K562 (cell line): Measurements from ENCODE around the gene DDX20. TPM values are rescaled to one million over a fixed set of nuclear protein-coding genes. Genes with fewer than 3 reads are reported as not detected.

Experiments used
- BACH1 ChIP-seq: fragments of 200-800 bp; sonication (Bioruptor generic); IDR thresholded peaks from 2 replicates; pipeline ENCODE4 v1.6.1; 2016; ENCODE audit warnings: missing genetic modification characterization, missing compliant biosample characterization
- BRCA1 ChIP-seq, 2 experiments: fragments of 450-650 bp in 1 of 2; sonication (generic) in 1 of 2; formaldehyde crosslinking in 1 of 2; IDR thresholded peaks; 2 replicates each; pipeline versions ENCODE4 v1.5.0 to v1.6.1; 2017 to 2020; ENCODE audit warnings: mild to moderate bottlenecking in 1 of 2, missing genetic modification reagents in 1 of 2
- CTBP1 ChIP-seq: fragments of 450-650 bp; IDR thresholded peaks from 2 replicates; pipeline ENCODE4 v1.6.1; 2016; ENCODE audit warnings: borderline replicate concordance
- FOXO4 ChIP-seq: fragments of 450-650 bp; formaldehyde crosslinking; IDR thresholded peaks from 2 replicates; pipeline ENCODE4 v1.4.0; 2020; ENCODE audit warnings: mild to moderate bottlenecking, moderate library complexity
- HCFC1 ChIP-seq: IDR thresholded peaks from 2 replicates; pipeline ENCODE4 v1.6.1; 2012; ENCODE audit warnings: low read depth, low read length, improper control_type of control experiment
- HDAC2 ChIP-seq: fragments of 450-650 bp; IDR thresholded peaks from 2 replicates; pipeline ENCODE4 v1.6.1; 2016; ENCODE audit warnings: mild to moderate bottlenecking
- MCM3 ChIP-seq: fragments of 450-650 bp; IDR thresholded peaks from 2 replicates; pipeline ENCODE4 v1.6.1; 2016
- MYNN ChIP-seq, 2 experiments: sonication (generic); formaldehyde crosslinking in 1 of 2; IDR thresholded peaks; 2 replicates each; pipeline versions ENCODE4 v1.5.0 to v1.6.1; 2016 to 2020; ENCODE audit warnings: antibody characterized with exemption in 1 of 2, missing genetic modification reagents in 1 of 2
- NR4A1 ChIP-seq, 2 experiments: fragments of 250-450 bp in 1 of 2; fragments of 450-650 bp in 1 of 2; sonication (Bioruptor Pico) in 1 of 2; IDR thresholded peaks; 2 replicates each; pipeline versions ENCODE4 v1.4.0 to v1.6.1; 2016 to 2020; ENCODE audit warnings: mild to moderate bottlenecking in 2 of 2, missing compliant biosample characterization in 1 of 2, missing genetic modification characterization in 1 of 2, moderate library complexity in 1 of 2
- RBM34 ChIP-seq: fragments of 200-400 bp; formaldehyde crosslinking; IDR thresholded peaks from 2 replicates; pipeline ENCODE4 v1.6.1; 2018; ENCODE audit warnings: low read length, borderline replicate concordance; ENCODE audit not compliant: insufficient read depth
- RFX1 ChIP-seq: fragments of 450-650 bp; IDR thresholded peaks from 2 replicates; pipeline ENCODE4 v1.6.1; 2016; ENCODE audit warnings: mild to moderate bottlenecking, moderate library complexity
- SREBF2 ChIP-seq: sonication (generic); formaldehyde crosslinking; IDR thresholded peaks from 2 replicates; pipeline ENCODE4 v1.4.0; 2020; ENCODE audit warnings: mild to moderate bottlenecking, missing genetic modification reagents
- XRCC3 ChIP-seq: fragments of 450-650 bp; IDR thresholded peaks from 2 replicates; pipeline ENCODE4 v1.6.1; 2017; ENCODE audit warnings: mild to moderate bottlenecking, moderate library complexity
- ZNF133 ChIP-seq: fragments of 250-450 bp; sonication (Bioruptor Pico); IDR thresholded peaks from 2 replicates; pipeline ENCODE4 v1.4.0; 2020; ENCODE audit warnings: mild to moderate bottlenecking
- ZNF354B ChIP-seq: fragments of 250-450 bp; sonication (Bioruptor Pico); IDR thresholded peaks from 2 replicates; pipeline ENCODE4 v1.4.0; 2020
- polyA plus RNA-seq, 8 experiments: library from polyadenylated mRNA; depleted of rRNA in 4 of 8; stranded (reverse) in 5 of 8; unstranded in 3 of 8; fragments of >200 nt; fragmentation: Nextera tagmentation in 2 of 8; fragmentation: Illumina TruSeq in 1 of 8; extraction: Ambion mirVana in 2 of 8; extraction: Trizol in 1 of 8; gene quantifications; 2 replicates each; pipeline versions ENCODE4 v1.2.1 to v1.2.3, GENCODE V29; 2011 to 2014; ENCODE audit warnings: inconsistent platforms in 1 of 8, missing spikeins in 1 of 8
- total RNA-seq, 7 experiments: library from RNA; depleted of rRNA in 6 of 7; stranded (reverse); fragments of >200 nt in 6 of 7; fragmentation: Illumina TruSeq in 2 of 7; extraction: Trizol in 2 of 7; gene quantifications; 2 replicates each; pipeline versions ENCODE4 v1.2.1 to v1.2.3, GENCODE V29; 2011 to 2021; ENCODE audit warnings: low replicate concordance in 1 of 7
- TF ChIP-seq, protein P1 (sequence below): sonication (generic); formaldehyde crosslinking; IDR thresholded peaks from 2 replicates; pipeline ENCODE4 v1.8.1; 2023; ENCODE audit warnings: missing genetic modification reagents, mild to moderate bottlenecking, borderline replicate concordance
- TF ChIP-seq, protein P2 (sequence below), 3 experiments: fragments of 200-800 bp in 1 of 3; fragments of 250-450 bp in 1 of 3; fragments of 450-650 bp in 1 of 3; sonication (Bioruptor Pico) in 1 of 3; sonication (Bioruptor generic) in 1 of 3; formaldehyde crosslinking in 1 of 3; IDR thresholded peaks; 2 replicates each; pipeline versions ENCODE4 v1.6.1 to v1.8.0; 2016 to 2022; ENCODE audit warnings: mild to moderate bottlenecking in 2 of 3, missing genetic modification characterization in 2 of 3, missing compliant biosample characterization in 1 of 3, moderate library complexity in 1 of 3

DDX20 gene
- total and polyA plus RNA-seq, 9 of the 15 experiments (the other 6 are each of a cell fraction or from before 2014, with no cell fraction given) = 8.3 to 33.4 (median 24.5) TPM

- TF ChIP-seq BRCA1 (IDR thresholded peaks at IDR 0.05) (no peak), BRCA1 (CRISPR knock-in tag; IDR thresholded peaks at IDR 0.05) (no peak), MYNN (IDR thresholded peaks at IDR 0.05) (peak; percentile 52), MYNN (CRISPR knock-in tag; IDR thresholded peaks at IDR 0.05) (no peak), XRCC3 (no peak), RBM34 (no peak), RFX1 (peak; percentile 69), CTBP1 (peak; percentile 97), HDAC2 (peak; percentile 87), ZNF354B (no peak), ZNF133 (CRISPR knock-in tag) (no peak), MCM3 (no peak), HCFC1 (peak; percentile 75), FOXO4 (CRISPR knock-in tag) (no peak), SREBF2 (no peak), BACH1 (tag) (no peak), NR4A1 (CRISPR knock-in tag; IDR thresholded peaks at IDR 0.05) (peak; percentile 87; the same call in 1 of the 2 replicates), NR4A1 (tag; IDR thresholded peaks at IDR 0.05) (peak; percentile 46; the same call in 1 of the 2 replicates)
- TF ChIP-seq, protein P1, sequence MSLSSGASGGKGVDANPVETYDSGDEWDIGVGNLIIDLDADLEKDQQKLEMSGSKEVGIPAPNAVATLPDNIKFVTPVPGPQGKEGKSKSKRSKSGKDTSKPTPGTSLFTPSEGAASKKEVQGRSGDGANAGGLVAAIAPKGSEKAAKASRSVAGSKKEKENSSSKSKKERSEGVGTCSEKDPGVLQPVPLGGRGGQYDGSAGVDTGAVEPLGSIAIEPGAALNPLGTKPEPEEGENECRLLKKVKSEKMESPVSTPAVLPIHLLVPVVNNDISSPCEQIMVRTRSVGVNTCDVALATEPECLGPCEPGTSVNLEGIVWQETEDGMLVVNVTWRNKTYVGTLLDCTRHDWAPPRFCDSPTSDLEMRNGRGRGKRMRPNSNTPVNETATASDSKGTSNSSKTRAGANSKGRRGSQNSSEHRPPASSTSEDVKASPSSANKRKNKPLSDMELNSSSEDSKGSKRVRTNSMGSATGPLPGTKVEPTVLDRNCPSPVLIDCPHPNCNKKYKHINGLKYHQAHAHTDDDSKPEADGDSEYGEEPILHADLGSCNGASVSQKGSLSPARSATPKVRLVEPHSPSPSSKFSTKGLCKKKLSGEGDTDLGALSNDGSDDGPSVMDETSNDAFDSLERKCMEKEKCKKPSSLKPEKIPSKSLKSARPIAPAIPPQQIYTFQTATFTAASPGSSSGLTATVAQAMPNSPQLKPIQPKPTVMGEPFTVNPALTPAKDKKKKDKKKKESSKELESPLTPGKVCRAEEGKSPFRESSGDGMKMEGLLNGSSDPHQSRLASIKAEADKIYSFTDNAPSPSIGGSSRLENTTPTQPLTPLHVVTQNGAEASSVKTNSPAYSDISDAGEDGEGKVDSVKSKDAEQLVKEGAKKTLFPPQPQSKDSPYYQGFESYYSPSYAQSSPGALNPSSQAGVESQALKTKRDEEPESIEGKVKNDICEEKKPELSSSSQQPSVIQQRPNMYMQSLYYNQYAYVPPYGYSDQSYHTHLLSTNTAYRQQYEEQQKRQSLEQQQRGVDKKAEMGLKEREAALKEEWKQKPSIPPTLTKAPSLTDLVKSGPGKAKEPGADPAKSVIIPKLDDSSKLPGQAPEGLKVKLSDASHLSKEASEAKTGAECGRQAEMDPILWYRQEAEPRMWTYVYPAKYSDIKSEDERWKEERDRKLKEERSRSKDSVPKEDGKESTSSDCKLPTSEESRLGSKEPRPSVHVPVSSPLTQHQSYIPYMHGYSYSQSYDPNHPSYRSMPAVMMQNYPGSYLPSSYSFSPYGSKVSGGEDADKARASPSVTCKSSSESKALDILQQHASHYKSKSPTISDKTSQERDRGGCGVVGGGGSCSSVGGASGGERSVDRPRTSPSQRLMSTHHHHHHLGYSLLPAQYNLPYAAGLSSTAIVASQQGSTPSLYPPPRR (CRISPR knock-in tag) = no peak
- TF ChIP-seq, protein P2, sequence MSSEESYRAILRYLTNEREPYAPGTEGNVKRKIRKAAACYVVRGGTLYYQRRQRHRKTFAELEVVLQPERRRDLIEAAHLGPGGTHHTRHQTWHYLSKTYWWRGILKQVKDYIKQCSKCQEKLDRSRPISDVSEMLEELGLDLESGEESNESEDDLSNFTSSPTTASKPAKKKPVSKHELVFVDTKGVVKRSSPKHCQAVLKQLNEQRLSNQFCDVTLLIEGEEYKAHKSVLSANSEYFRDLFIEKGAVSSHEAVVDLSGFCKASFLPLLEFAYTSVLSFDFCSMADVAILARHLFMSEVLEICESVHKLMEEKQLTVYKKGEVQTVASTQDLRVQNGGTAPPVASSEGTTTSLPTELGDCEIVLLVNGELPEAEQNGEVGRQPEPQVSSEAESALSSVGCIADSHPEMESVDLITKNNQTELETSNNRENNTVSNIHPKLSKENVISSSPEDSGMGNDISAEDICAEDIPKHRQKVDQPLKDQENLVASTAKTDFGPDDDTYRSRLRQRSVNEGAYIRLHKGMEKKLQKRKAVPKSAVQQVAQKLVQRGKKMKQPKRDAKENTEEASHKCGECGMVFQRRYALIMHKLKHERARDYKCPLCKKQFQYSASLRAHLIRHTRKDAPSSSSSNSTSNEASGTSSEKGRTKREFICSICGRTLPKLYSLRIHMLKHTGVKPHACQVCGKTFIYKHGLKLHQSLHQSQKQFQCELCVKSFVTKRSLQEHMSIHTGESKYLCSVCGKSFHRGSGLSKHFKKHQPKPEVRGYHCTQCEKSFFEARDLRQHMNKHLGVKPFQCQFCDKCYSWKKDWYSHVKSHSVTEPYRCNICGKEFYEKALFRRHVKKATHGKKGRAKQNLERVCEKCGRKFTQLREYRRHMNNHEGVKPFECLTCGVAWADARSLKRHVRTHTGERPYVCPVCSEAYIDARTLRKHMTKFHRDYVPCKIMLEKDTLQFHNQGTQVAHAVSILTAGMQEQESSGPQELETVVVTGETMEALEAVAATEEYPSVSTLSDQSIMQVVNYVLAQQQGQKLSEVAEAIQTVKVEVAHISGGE (CRISPR knock-in tag; IDR thresholded peaks at IDR 0.05) = peak in 2 of 3 experiments; percentile 65 to 93; a peak in 3 of 6 replicates
Measured at GRCh38 chr1:111755331-111756123, at the start of gene DDX20 (continued).
